ENCODE data around the gene DKK3. TPM values are rescaled to one million over a fixed set of nuclear protein-coding genes. Genes with fewer than 3 reads are reported as not detected.
"Not testable (repeated sequence)": the region's sequence is repeated elsewhere in the genome, so short reads cannot be mapped to it uniquely, and the experiment has no call there.

The DKK3 gene
- total RNA-seq, 4 donors from 2014 or later = 94.3 to 191 (median 127) TPM

- no peak overlapping the region for H3K4me3 ChIP-seq
- peak overlapping the region; percentile 77 to 82 (median 80) for H3K27ac ChIP-seq (replicated peaks in 1 of 4)
- intact Hi-C loops (cut with DNase I) = loop anchor here (2.0 to 5.0 kb wide), 3 partner anchors 67 to 246 kb away; no protein-coding TSS in a partner anchor
- H3K27me3 ChIP-seq = no peaks in the 10 kb centered on the region
- H3K9me3 ChIP-seq = no peaks in the 10 kb centered on the region
- H3K4me1 ChIP-seq = peaks cover 12 to 48% (median 30%) of the 10 kb centered on the region in 4 donors
- WGBS = 82% methylated on average over 8 of the region's 8 CpGs
- TF ChIP-seq POLR2AphosphoS5 (IDR thresholded peaks at IDR 0.05) (no peak), EP300 (IDR thresholded peaks at IDR 0.05) (no peak), CTCF (IDR thresholded peaks at IDR 0.05) (no peak), POLR2A (IDR thresholded peaks at IDR 0.05; ENCODE audit: low read depth) (no peak)
- no peak for DNase-seq (ENCODE audit: extremely low spot score)
- H3K36me3 ChIP-seq = no peaks in the 10 kb centered on the region
Measured at GRCh38 chr11:12044799-12045198, 36.4 kb upstream of the DKK3 start.

GRCh38 chr11:12043959-12044791 is 35.7 kb upstream of the DKK3 start:
- intact Hi-C loops (cut with DNase I) = loop anchor here (2.0 to 5.0 kb wide), 3 partner anchors 67 to 245 kb away; no protein-coding TSS in a partner anchor
- peak; percentile 88 to 89 for TF ChIP-seq POLR2AphosphoS5 (IDR thresholded peaks at IDR 0.05)
- TF ChIP-seq POLR2A (IDR thresholded peaks at IDR 0.05; ENCODE audit: low read depth) = no peak
- peak; percentile 85 for TF ChIP-seq EP300 (IDR thresholded peaks at IDR 0.05)
- TF ChIP-seq CTCF (IDR thresholded peaks at IDR 0.05) = peak; percentile 90 to 95 (median 94)
- Histone ChIP-seq H3K27me3 (no peaks in the 10 kb centered on the region), H3K9me3 (no peaks in the 10 kb centered on the region), H3K4me3 (peak overlapping the region in 3 of 4 donors; percentile 8 to 19 (median 10)), H3K4me1 (peaks cover 12 to 42% (median 30%) of the 10 kb centered on the region in 4 donors), H3K36me3 (no peaks in the 10 kb centered on the region), H3K27ac (replicated peaks in 1 of 4) (peak overlapping the region; percentile 77 to 82 (median 80))
- 22% methylated on average over 14 of the region's 14 CpGs for WGBS
- DNase-seq (ENCODE audit: extremely low spot score) = peak; percentile 97

GRCh38 chr11:12043221-12043620 is 34.8 kb upstream of the DKK3 start:
- H3K27ac ChIP-seq (replicated peaks in 1 of 4) = peak overlapping the region; percentile 77 to 82 (median 80)
- no peak overlapping the region for H3K4me3 ChIP-seq
- H3K27me3 ChIP-seq = no peaks in the 10 kb centered on the region
- DNase-seq (ENCODE audit: extremely low spot score) = no peak
- WGBS = 89% methylated on average over 7 of the region's 7 CpGs
- peaks cover 12 to 33% (median 30%) of the 10 kb centered on the region in 4 donors for H3K4me1 ChIP-seq
- intact Hi-C loops (cut with DNase I) = loop anchor here (5.0 kb wide), 1 partner anchor 66 kb away; no protein-coding TSS in a partner anchor
- H3K36me3 ChIP-seq = no peaks in the 10 kb centered on the region
- no peak for TF ChIP-seq EP300 (IDR thresholded peaks at IDR 0.05)
- H3K9me3 ChIP-seq = no peaks in the 10 kb centered on the region

- 77% methylated on average over 7 of the region's 7 CpGs for WGBS
- no peak for TF ChIP-seq CTCF (IDR thresholded peaks at IDR 0.05)
- TF ChIP-seq POLR2AphosphoS5 (IDR thresholded peaks at IDR 0.05) = no peak
- no peak for TF ChIP-seq EP300 (IDR thresholded peaks at IDR 0.05)
- no peak for TF ChIP-seq POLR2A (IDR thresholded peaks at IDR 0.05; ENCODE audit: low read depth)
- intact Hi-C loops (cut with DNase I) = loop anchor here (5.0 kb wide), 1 partner anchor 65 kb away; no protein-coding TSS in a partner anchor
Measured at GRCh38 chr11:12042215-12042676, 33.8 kb upstream of the DKK3 start.

GRCh38 chr11:12040719-12041118 is 32.3 kb upstream of the DKK3 start:
- intact Hi-C loops (cut with DNase I) = loop anchor here (5.0 kb wide), 1 partner anchor 63 kb away; no protein-coding TSS in a partner anchor
- not testable (repeated sequence) for H3K9me3 ChIP-seq
- 90% methylated on average over 2 of the region's 5 CpGs for WGBS

More at GRCh38 chr11:12042215-12042676, 33.8 kb upstream of the DKK3 start:
- H3K4me3 ChIP-seq = no peak overlapping the region
- no peaks in the 10 kb centered on the region for H3K9me3 ChIP-seq
- DNase-seq (ENCODE audit: extremely low spot score) = no peak
- no peak overlapping the region for H3K27ac ChIP-seq (replicated peaks in 1 of 4)
- H3K36me3 ChIP-seq = no peaks in the 10 kb centered on the region
- no peaks in the 10 kb centered on the region for H3K27me3 ChIP-seq
- H3K4me1 ChIP-seq = peaks cover 6 to 26% (median 24%) of the 10 kb centered on the region in 4 donors

More at GRCh38 chr11:12040719-12041118, 32.3 kb upstream of the DKK3 start:
- not testable (repeated sequence) for DNase-seq (ENCODE audit: extremely low spot score); H3K27me3 ChIP-seq; H3K36me3 ChIP-seq; H3K4me3 ChIP-seq; H3K27ac ChIP-seq (replicated peaks in 1 of 4)
- H3K4me1 ChIP-seq = peaks cover 4 to 21% (median 19%) of the 10 kb centered on the region in 4 donors
